Amygdala (tissue), 56 donors: ENCODE measurements around the gene DYNC1I1.

ENCODE experiments used
- DNase-seq, 56 donors: peaks; one replicate each; lab custom pipeline; 2025; lab: John Stamatoyannopoulos, UW

Gene DYNC1I1

GRCh38 chr7:95845007-95845406 is 72.7 kb downstream of the DYNC1I1 start:
- no peak for DNase-seq

- DNase-seq: no peak
Measured at GRCh38 chr7:95847061-95847460, 74.7 kb downstream of the DYNC1I1 start.

- DNase-seq: no peak
Measured at GRCh38 chr7:95859429-95859828, 87.1 kb downstream of the DYNC1I1 start.

- DNase-seq: no peak
Measured at GRCh38 chr7:95861041-95861440, 88.7 kb downstream of the DYNC1I1 start.

GRCh38 chr7:95863623-95864022 is 91.3 kb downstream of the DYNC1I1 start:
- no peak for DNase-seq

- no peak for DNase-seq
Measured at GRCh38 chr7:95865716-95866371, 93.5 kb downstream of the DYNC1I1 start.

- DNase-seq: no peak
Measured at GRCh38 chr7:95867309-95867708, 95.0 kb downstream of the DYNC1I1 start.

GRCh38 chr7:95871075-95871848 is 98.9 kb downstream of the DYNC1I1 start:
- DNase-seq: peak in 21 of 56 donors; percentile 0 to 72 (median 9)

- no peak for DNase-seq
Measured at GRCh38 chr7:95871896-95872295, 99.5 kb downstream of the DYNC1I1 start.

- no peak for DNase-seq
Measured at GRCh38 chr7:95874129-95874528, 101.8 kb downstream of the DYNC1I1 start.

- no peak for DNase-seq
Measured at GRCh38 chr7:95874541-95875265, 102.3 kb downstream of the DYNC1I1 start.

GRCh38 chr7:95875519-95875918 is 103.2 kb downstream of the DYNC1I1 start:
- DNase-seq: no peak

- DNase-seq: no peak
Measured at GRCh38 chr7:95878677-95879076, 106.3 kb downstream of the DYNC1I1 start.

- DNase-seq: no peak
Measured at GRCh38 chr7:95881597-95881996, 109.2 kb downstream of the DYNC1I1 start.

- no peak for DNase-seq
Measured at GRCh38 chr7:95883217-95883616, 110.9 kb downstream of the DYNC1I1 start.

- no peak for DNase-seq
Measured at GRCh38 chr7:95886501-95887090, 114.2 kb downstream of the DYNC1I1 start.

- no peak for DNase-seq
Measured at GRCh38 chr7:95893484-95893883, 121.1 kb downstream of the DYNC1I1 start.

GRCh38 chr7:95897557-95898251 is 125.3 kb downstream of the DYNC1I1 start:
- DNase-seq: no peak

GRCh38 chr7:95899919-95900513 is 127.7 kb downstream of the DYNC1I1 start:
- DNase-seq: no peak

GRCh38 chr7:95901006-95901405 is 128.7 kb downstream of the DYNC1I1 start:
- DNase-seq: no peak
